ENCODE data around the gene TARP.

GRCh38 chr7:38235606-38236005 is 37.8 kb downstream of the TARP start:
- TF ChIP-seq, protein P1, sequence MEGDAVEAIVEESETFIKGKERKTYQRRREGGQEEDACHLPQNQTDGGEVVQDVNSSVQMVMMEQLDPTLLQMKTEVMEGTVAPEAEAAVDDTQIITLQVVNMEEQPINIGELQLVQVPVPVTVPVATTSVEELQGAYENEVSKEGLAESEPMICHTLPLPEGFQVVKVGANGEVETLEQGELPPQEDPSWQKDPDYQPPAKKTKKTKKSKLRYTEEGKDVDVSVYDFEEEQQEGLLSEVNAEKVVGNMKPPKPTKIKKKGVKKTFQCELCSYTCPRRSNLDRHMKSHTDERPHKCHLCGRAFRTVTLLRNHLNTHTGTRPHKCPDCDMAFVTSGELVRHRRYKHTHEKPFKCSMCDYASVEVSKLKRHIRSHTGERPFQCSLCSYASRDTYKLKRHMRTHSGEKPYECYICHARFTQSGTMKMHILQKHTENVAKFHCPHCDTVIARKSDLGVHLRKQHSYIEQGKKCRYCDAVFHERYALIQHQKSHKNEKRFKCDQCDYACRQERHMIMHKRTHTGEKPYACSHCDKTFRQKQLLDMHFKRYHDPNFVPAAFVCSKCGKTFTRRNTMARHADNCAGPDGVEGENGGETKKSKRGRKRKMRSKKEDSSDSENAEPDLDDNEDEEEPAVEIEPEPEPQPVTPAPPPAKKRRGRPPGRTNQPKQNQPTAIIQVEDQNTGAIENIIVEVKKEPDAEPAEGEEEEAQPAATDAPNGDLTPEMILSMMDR (IDR thresholded peaks at IDR 0.05; ENCODE audit: low read depth, low read length), result no peak
- TF ChIP-seq EZH2phosphoT487 (IDR thresholded peaks at IDR 0.05; ENCODE audit: low read depth), result no peak

Measured in OCI-LY3 (cell line).